Bronchus fibroblast of lung (primary cell): Measurements from ENCODE around the gene GPR141. TPM values are rescaled to one million over a fixed set of nuclear protein-coding genes. Genes with fewer than 3 reads are reported as not detected.

Experiments
- total RNA-seq: library from RNA; depleted of rRNA; stranded (reverse); fragments of >200 nt; gene quantifications from 2 replicates; pipeline ENCODE4 v1.2.3, GENCODE V29; 2015

GPR141 gene, protein sequence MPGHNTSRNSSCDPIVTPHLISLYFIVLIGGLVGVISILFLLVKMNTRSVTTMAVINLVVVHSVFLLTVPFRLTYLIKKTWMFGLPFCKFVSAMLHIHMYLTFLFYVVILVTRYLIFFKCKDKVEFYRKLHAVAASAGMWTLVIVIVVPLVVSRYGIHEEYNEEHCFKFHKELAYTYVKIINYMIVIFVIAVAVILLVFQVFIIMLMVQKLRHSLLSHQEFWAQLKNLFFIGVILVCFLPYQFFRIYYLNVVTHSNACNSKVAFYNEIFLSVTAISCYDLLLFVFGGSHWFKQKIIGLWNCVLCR
- total RNA-seq: not detected in 2 replicates

DNA sequence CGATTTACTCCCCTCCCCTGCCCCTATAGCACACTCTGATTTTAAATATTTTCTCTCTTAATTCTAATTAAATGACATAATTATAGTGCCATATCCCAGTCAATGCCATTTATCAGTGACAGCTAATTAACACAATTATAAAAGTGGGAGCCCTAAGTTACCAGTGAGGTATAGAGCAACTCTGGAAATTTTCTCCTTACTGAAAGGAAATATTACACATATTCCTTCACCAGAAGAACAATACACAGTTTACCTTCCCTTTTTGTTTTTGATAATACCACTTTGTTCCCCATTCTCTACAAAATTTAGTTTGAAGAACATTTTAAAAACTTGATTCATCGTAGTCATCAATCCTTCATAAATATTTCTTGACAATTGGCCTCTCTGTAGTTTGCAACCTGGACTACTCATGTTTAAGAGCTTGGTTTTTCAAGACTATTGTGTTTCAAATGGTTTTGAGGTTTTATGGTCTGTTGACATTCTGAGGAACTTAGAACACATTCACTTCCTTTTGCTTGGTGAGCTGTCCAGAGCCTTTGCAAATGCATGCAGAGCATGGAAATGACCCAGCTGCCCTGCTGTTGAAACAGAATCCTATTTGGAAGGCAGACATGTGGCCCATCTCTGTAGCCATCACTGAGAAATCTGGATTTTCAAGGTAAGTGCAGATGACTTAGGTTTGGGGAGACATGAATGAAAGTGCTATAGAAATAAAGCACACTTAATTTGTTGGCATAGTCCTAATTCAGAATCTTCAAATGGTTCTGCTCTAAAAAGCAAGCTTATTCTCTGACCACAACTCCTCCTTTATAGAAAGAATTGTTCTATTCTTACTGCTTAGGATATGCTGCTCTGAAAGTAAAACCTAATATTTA is at the start of gene GPR141:
GPR141 (plus strand) TSS at position 521 of the 875 bp plus-strand sequence. CDS start 56,628 bp downstream, outside the sequence.

Other genes starting within 250 kb of the GPR141 start
- gene ELMO1, start 234.9 kb upstream of the GPR141 start, total RNA-seq: under 0.01 and 1.6 TPM in 2 replicates
- gene NME8, start 164.8 kb downstream of the GPR141 start, total RNA-seq: not detected in 2 replicates
- gene SFRP4, start 233.1 kb downstream of the GPR141 start, total RNA-seq: not detected in 2 replicates
- gene EPDR1, start 236.9 kb downstream of the GPR141 start, total RNA-seq: 5.5 and 6.1 TPM in 2 replicates